Endothelial cell (in vitro differentiated cells): ENCODE data around the gene PYCARD. TPM values are rescaled to one million over a fixed set of nuclear protein-coding genes. Genes with fewer than 3 reads are reported as not detected.

Experiments
- DNase-seq: peaks from one replicate; pipeline ENCODE4 v3.0.0; 2021; ENCODE audit warnings: low spot score
- H3K27ac Mint-ChIP-seq: one replicate; pipeline ENCODE4 v1.8.0; 2021; ENCODE audit warnings: mixed read lengths, inconsistent platforms; ENCODE audit not compliant: unreplicated experiment
- H3K27me3 Mint-ChIP-seq: one replicate; pipeline ENCODE4 v1.8.0; 2021; ENCODE audit warnings: mild to moderate bottlenecking, moderate library complexity, mixed read lengths, inconsistent platforms; ENCODE audit not compliant: unreplicated experiment
- H3K36me3 Mint-ChIP-seq: one replicate; pipeline ENCODE4 v1.8.0; 2021; ENCODE audit warnings: mild to moderate bottlenecking, low read depth, mixed read lengths, inconsistent platforms; ENCODE audit not compliant: unreplicated experiment
- H3K4me1 Mint-ChIP-seq: one replicate; pipeline ENCODE4 v1.8.0; 2021; ENCODE audit warnings: mild to moderate bottlenecking, mixed read lengths, inconsistent platforms; ENCODE audit not compliant: unreplicated experiment
- H3K4me3 Mint-ChIP-seq: one replicate; pipeline ENCODE4 v1.8.0; 2021; ENCODE audit warnings: mild to moderate bottlenecking, mixed read lengths, inconsistent platforms; ENCODE audit not compliant: unreplicated experiment
- H3K9me3 Mint-ChIP-seq: one replicate; pipeline ENCODE4 v1.8.0; 2021; ENCODE audit warnings: mixed read lengths, inconsistent platforms; ENCODE audit not compliant: unreplicated experiment
- total RNA-seq: library from RNA; stranded (reverse); fragmentation: NEBNext Ultra II Directional; extraction: Animal tissue kit (Norgen Biotek cat#: 25700); gene quantifications from one replicate; pipeline ENCODE4 v1.2.1, GENCODE V29; 2021; ENCODE audit not compliant: unreplicated experiment
- TF ChIP-seq, protein P1 (sequence below): fragments of 200-600 bp; sonication (generic); IDR thresholded peaks from one replicate; pipeline ENCODE4 v1.5.0; 2021; ENCODE audit warnings: antibody characterized with exemption; ENCODE audit not compliant: unreplicated experiment

PYCARD gene
- total RNA-seq, 1 donor from 2014 or later = 35.6 TPM

DNA sequence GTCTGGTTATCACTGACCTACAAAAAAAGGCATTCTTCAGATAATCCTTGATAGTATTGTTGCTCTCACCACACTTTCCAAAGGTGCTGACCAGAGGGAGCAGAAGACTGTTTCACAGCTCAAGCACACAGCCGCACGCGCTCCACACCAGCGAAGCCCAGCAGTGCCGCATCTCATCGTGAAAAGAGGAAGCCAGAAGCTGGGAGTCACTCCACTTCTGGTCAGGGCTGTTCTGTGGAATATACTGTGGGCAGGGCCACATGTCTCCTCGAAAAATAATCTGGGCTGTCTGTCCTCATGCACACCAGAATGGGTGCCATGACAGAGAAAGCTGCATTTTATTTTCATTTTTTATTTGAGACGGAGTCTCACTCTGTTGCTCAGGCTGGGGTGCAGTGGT lies 45.4 kb downstream of the PYCARD start:
- H3K27me3 Mint-ChIP-seq = no peaks in the 10 kb centered on the region
- no peak overlapping the region for H3K4me3 Mint-ChIP-seq
- TF ChIP-seq, protein P1, sequence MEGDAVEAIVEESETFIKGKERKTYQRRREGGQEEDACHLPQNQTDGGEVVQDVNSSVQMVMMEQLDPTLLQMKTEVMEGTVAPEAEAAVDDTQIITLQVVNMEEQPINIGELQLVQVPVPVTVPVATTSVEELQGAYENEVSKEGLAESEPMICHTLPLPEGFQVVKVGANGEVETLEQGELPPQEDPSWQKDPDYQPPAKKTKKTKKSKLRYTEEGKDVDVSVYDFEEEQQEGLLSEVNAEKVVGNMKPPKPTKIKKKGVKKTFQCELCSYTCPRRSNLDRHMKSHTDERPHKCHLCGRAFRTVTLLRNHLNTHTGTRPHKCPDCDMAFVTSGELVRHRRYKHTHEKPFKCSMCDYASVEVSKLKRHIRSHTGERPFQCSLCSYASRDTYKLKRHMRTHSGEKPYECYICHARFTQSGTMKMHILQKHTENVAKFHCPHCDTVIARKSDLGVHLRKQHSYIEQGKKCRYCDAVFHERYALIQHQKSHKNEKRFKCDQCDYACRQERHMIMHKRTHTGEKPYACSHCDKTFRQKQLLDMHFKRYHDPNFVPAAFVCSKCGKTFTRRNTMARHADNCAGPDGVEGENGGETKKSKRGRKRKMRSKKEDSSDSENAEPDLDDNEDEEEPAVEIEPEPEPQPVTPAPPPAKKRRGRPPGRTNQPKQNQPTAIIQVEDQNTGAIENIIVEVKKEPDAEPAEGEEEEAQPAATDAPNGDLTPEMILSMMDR = no peak
- no peaks in the 10 kb centered on the region for H3K4me1 Mint-ChIP-seq
- H3K9me3 Mint-ChIP-seq = no peaks in the 10 kb centered on the region
- no peak for DNase-seq
- H3K36me3 Mint-ChIP-seq = no peaks in the 10 kb centered on the region
- no peak overlapping the region for H3K27ac Mint-ChIP-seq

Other genes starting within 250 kb of the PYCARD start
- 23.4 TPM for gene SETD1A, start 245.0 kb downstream of the PYCARD start, total RNA-seq
- gene HSD3B7, start 217.6 kb downstream of the PYCARD start, total RNA-seq = 5.3 TPM
- gene STX1B, start 192.1 kb downstream of the PYCARD start, total RNA-seq = 5.5 TPM
- 74.2 TPM for gene STX4, start 169.2 kb downstream of the PYCARD start, total RNA-seq
- gene ZNF668, start 128.5 kb downstream of the PYCARD start, total RNA-seq = 13.6 TPM
- 25.5 TPM for gene ZNF646, start 128.3 kb downstream of the PYCARD start, total RNA-seq
- 1.8 TPM for gene PRSS53, start 113.8 kb downstream of the PYCARD start, total RNA-seq
- 59.6 TPM for gene VKORC1, start 108.0 kb downstream of the PYCARD start, total RNA-seq
- gene BCKDK, start 94.4 kb downstream of the PYCARD start, total RNA-seq = 56.8 TPM
- 49.7 TPM for gene KAT8, start 85.1 kb downstream of the PYCARD start, total RNA-seq
- gene PRSS8, start 67.0 kb downstream of the PYCARD start, total RNA-seq = 3.8 TPM
- 0.74 TPM for gene PRSS36, start 52.7 kb downstream of the PYCARD start, total RNA-seq
- 590 TPM for gene FUS, start 22.6 kb downstream of the PYCARD start, total RNA-seq
- gene TRIM72, start 11.4 kb upstream of the PYCARD start, total RNA-seq = 0.18 TPM
- not detected for gene PYDC1, start 14.4 kb upstream of the PYCARD start, total RNA-seq
- 0.74 TPM for gene ITGAM, start 57.2 kb upstream of the PYCARD start, total RNA-seq
- gene ITGAX, start 152.4 kb upstream of the PYCARD start, total RNA-seq = not detected
- not detected for gene ITGAD, start 190.6 kb upstream of the PYCARD start, total RNA-seq
- gene COX6A2, start 225.6 kb upstream of the PYCARD start, total RNA-seq = not detected
- gene ZNF843, start 240.0 kb upstream of the PYCARD start, total RNA-seq = 2.5 TPM